ENCODE data around the gene RALGDS.
A peak's percentile ranks its signal among the peaks of the same experiment; 100 is the strongest.

RALGDS gene

DNA sequence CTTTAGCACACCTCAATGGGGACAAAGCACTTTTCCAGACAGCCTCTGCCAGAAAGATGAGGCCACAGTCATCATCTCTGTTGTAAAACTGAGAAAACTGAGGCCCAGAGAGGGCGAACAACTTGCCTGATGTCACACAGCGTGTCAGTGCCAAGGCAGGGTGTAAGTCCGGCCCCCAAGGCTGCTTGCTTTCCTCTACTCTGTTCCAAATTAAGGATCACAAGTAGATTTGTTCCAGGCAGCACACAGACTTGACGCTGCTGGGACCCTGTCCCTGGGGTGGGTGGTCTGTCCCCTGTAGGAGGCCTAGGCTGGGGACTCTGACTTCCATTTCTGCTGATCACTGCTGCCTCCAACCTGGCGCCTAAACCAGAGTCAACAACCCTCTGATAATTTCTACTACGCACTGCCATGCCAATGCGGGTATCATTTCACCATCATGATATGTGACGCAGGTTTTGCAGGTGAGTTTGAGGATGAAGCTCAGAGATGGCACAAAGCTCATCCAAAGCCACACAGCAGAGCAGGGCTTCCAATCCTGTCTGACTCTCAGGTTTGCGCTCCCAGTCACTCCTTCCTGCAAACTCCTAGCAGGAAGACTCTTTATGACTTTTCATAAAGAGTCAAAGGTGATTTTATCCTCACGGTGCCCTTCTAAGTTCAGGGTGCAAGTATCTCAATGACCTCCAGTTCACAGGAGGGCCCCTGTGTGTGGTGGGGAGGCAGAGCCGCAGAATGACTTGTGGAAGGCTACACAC, 13.5 kb upstream of the RALGDS start:
- no peak for DNase-seq (ENCODE audit: low spot score)

DNA sequence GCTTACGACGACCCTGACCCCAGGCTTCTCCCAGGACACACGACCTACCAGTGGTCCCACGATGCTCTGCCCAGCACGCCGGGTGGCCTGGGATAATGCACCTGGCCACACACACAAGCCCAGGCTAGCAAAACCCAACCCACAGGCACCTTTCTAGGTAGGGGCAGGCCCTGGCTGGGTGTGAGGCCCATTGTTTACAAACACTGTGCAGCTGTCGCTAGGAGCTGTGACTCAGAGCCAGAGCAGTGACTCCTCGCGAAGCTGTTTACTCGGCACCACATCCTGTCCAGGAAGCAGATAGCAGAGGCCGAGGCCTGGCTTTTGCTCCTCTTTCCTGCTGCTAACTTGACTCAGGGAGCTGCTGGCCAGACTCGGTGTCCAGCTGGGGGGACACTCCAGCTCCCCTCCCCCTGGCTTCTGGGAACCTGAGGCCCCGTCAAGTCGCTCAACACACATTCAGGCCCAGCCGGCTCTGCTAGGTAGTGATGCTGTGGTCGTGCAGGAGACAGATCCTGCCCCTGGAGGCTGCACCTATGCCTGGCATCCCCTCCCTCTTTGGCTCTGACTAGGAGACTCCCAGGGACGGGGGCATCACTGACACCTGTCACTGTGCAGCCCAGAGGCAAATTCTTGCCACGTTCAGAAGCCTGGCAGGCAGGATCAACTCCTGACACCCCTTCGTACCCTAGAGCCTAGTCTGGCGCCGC, 12.8 kb upstream of the RALGDS start:
- peak; percentile 63 for DNase-seq (ENCODE audit: low spot score)

DNA sequence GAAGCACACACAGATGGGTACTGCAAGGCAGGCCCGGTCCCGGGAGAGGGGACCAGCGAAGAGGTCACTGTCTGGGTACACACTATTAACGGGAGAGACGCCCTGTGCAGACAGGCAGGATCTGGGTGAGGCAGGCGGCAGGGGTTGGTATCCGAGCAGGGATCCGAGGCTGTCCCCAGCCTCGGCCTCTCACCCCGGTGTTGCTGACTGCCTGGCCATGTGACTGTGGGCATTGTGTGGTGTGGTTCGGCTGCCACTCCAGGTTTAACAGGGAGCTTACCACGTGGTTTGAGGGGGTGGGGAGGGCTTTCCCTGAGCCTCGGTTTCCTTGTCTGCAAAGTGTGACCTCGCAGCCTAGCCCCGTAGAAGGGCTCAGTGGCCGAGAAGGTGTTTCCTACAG, 11.1 kb upstream of the RALGDS start:
- DNase-seq (ENCODE audit: low spot score) = no peak

- no peak for DNase-seq (ENCODE audit: low spot score)
Observed at GRCh38 chr9:133131506-133131905, 10.5 kb upstream of the RALGDS start.

GRCh38 chr9:133130685-133131244, 9.7 kb upstream of the RALGDS start:
- no peak for DNase-seq (ENCODE audit: low spot score)

DNA sequence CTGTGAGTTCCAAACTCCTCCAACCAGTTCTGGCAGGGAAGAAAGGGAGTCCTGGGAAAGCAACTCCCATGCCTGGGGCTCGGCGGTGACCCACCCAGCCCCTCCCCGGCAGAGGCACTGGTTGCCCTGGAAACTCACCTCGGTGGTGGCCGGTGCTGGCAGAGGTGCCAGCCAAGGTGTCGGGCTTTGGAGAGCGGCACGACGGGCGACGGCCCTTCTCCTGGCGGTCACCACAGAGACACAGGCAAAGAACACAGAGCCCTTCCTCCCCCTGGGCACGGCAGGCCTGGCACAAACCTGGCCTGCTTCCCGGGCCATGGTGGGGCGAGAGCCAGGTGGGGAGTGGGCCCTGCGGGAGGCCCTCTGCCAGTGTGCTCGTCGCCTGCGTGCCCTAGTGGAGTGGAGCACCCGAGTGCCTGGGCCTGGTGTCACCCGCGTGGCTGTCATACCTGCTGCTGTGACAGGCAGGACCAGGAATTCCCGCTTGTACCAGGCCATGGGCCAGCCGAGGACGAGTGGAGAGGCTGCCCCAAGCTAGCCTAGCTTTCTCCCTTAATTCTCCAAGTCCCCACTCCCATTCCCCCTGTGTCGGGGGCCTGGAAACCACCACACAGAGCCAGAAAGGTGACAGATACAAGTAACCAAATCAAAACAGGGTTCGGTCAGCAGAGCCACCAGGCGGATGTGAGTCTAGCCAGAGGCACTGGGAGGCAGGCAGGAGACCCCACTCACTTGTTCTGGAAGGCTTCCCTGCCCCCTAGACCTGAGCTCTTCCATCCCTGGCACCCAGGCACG, 8.2 kb upstream of the RALGDS start:
- no peak for DNase-seq (ENCODE audit: low spot score)

- DNase-seq (ENCODE audit: low spot score) = no peak
Observed at GRCh38 chr9:133128152-133128551, 7.1 kb upstream of the RALGDS start.

GRCh38 chr9:133127340-133127981, 6.4 kb upstream of the RALGDS start:
- no peak for DNase-seq (ENCODE audit: low spot score)

GRCh38 chr9:133126697-133127339, 5.8 kb upstream of the RALGDS start:
- DNase-seq (ENCODE audit: low spot score) = no peak

- DNase-seq (ENCODE audit: low spot score) = no peak
Observed at GRCh38 chr9:133125941-133126696, 5.1 kb upstream of the RALGDS start.

DNA sequence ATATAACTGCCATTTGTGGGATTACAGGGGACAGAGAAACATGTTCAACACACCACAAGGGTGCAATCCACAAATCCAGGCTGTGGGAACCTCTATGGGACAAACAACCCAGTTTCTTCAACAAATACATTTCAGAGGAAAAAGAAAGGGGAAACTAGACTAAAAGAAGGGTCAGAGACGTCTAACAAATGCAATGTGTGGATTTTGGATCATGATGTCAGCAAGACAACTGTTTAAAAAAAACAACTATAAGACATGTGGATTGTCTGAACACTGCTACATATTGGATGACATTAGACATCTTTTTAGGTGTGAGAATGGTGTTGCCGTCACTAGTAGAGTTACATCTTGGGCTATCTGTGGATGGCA, 3.9 kb upstream of the RALGDS start:
- no peak for DNase-seq (ENCODE audit: low spot score)

GRCh38 chr9:133124123-133124906, 3.3 kb upstream of the RALGDS start:
- DNase-seq (ENCODE audit: low spot score) = no peak

DNA sequence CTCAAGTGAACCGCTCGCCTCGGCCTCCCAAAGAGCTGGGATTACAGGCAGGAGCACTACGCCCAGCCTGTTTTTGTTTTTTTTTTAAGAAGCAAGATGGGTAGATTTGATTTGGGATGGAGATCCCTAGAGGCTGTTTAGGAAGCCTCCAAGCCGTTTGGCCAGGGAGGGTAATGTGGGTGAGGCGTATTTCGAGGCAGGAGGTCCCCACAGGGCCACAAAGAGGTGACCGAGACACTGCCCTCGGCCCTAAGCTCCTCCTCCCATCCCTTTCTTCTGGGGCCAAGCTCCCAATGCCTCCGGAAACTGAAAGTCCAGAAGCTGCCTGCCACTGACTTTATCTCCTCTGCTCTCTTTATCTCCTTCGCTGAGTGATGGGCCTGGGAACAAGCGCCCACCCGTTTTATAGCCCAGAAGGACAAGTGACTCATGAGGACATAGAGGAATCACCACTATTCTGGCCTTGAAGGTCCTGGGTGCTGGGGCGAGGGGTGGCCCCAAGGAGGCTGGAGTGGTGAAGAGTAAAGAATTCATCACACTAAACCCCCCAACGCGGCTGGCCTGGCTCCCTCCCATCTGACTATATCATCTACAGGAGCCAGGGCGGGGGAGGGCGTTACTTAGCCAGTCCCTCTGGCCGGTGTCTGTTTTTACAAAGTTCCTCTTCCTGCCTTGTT, 2.0 kb upstream of the RALGDS start:
- DNase-seq (ENCODE audit: low spot score) = peak; percentile 30

DNA sequence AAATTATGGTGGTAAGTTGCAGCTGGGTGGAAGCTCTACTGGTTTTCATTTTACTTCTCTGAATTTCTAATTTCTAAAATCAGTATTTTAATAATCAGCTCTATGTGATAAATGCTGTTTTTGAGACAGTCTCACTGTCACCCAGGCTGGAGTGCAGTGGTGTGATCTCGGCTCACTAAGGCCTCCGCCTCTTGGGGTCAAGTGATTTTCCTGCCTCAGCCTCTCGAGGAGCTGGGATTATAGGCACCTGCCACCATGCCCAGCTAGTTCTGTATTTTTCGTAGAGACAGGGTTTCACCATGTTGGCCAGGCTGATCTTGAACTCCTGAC, 1.5 kb upstream of the RALGDS start:
- no peak for DNase-seq (ENCODE audit: low spot score)

- DNase-seq (ENCODE audit: low spot score) = no peak
Observed at GRCh38 chr9:133121915-133122550, 993 bp upstream of the RALGDS start.

- no peak for DNase-seq (ENCODE audit: low spot score)
Observed at GRCh38 chr9:133120501-133121197, 391 bp downstream of the RALGDS start.

GRCh38 chr9:133119846-133120500, 1.1 kb downstream of the RALGDS start:
- DNase-seq (ENCODE audit: low spot score) = no peak
